ENCODE measurements around the gene EYA4. TPM values are rescaled to one million over a fixed set of nuclear protein-coding genes. Genes with fewer than 3 reads are reported as not detected.

Gene EYA4
- total and polyA plus RNA-seq, 2 donors (not counting 1 experiment from before 2014, with no cell fraction given): 4.6 to 38.0 TPM

DNA sequence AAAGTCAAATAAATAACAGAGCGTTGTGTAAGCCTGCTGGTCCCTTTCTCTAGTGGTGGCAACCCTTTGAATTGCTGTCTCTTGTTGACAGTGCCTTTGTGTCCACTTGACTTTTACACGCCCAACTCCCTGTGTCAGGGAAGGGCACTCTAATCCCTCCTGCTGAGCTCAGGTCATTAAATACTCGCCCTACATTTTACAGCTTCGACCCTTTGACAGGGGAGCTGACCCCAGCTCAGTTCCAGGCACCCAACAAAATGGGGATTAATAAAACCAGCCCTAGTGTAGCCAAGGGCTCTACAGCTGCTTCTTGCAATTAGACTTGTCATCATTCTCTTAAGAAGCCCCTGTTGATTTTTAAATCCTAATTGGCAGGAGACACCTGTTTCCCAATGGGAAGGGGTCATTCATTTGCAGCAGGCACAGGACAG is 308.2 kb downstream of the EYA4 start:
- H3K79me2 ChIP-seq (ENCODE audit: control insufficient read depth, insufficient read depth, low read length): no peaks in the 10 kb centered on the region
- DNase-seq (ENCODE audit: low read depth in 2 of 2): no peak
- H3K4me1 ChIP-seq (ENCODE audit: control insufficient read depth, extremely low read depth, insufficient read depth, low read length): peaks cover 3% of the 10 kb centered on the region
- H3K36me3 ChIP-seq (ENCODE audit: control insufficient read depth, insufficient read depth, low read length): no peaks in the 10 kb centered on the region
- no peaks in the 10 kb centered on the region for H3K9me3 ChIP-seq (ENCODE audit: control insufficient read depth, insufficient read depth, low read depth, low read length)
- no peaks in the 10 kb centered on the region for H3K27me3 ChIP-seq (ENCODE audit: control insufficient read depth, insufficient read depth, low read length)
- no peak overlapping the region for H3K9ac ChIP-seq (ENCODE audit: insufficient read depth, low read length)
- no peaks in the 10 kb centered on the region for H4K20me1 ChIP-seq (ENCODE audit: control insufficient read depth, extremely low read depth, insufficient read depth, low read length)
- no peak overlapping the region for H3K27ac ChIP-seq (ENCODE audit: insufficient read depth, low read length)
- TF ChIP-seq EZH2 (IDR thresholded peaks at IDR 0.05; ENCODE audit: low read length, missing control alignments) (no peak), CTCF (conservative IDR thresholded peaks at IDR 0.05 in 1 of 2, IDR thresholded peaks at IDR 0.05 in 1 of 2; ENCODE audit: low read depth in 1 of 2, low read length in 2 of 2) (no peak)
- H3K4me2 ChIP-seq (ENCODE audit: extremely low read depth, insufficient read depth, low read length): no peak overlapping the region
- H2AFZ ChIP-seq (ENCODE audit: low read length): no peak overlapping the region
- H3K4me3 ChIP-seq (replicated peaks in 1 of 4; ENCODE audit: control extremely low read depth in 1 of 4, insufficient read depth in 1 of 4, low read depth in 3 of 4, low read length in 4 of 4): no peak overlapping the region

DNA sequence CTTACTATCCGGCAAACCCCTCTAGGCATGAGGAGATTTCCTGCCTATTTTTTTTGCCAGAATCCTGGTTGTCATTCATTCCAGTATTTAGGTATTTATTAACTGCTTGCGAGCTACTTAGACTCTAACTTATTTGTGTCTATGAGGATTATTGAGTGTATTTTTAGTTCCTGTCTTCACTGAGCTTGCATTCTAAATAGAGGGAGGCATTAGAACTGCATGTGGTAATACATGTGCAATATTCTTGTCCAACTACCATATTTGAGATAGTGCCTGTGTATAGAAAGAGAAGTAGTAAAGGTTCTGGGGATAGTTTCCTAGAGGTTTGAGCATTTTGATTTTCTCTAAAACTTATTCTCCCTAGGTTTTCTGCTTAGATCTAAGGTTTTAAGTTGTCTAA is 308.9 kb downstream of the EYA4 start:
- no peaks in the 10 kb centered on the region for H3K9me3 ChIP-seq (ENCODE audit: control insufficient read depth, insufficient read depth, low read depth, low read length)
- no peak overlapping the region for H3K27ac ChIP-seq (ENCODE audit: insufficient read depth, low read length)
- H3K4me2 ChIP-seq (ENCODE audit: extremely low read depth, insufficient read depth, low read length): no peak overlapping the region
- peaks cover 3% of the 10 kb centered on the region for H3K4me1 ChIP-seq (ENCODE audit: control insufficient read depth, extremely low read depth, insufficient read depth, low read length)
- no peaks in the 10 kb centered on the region for H3K79me2 ChIP-seq (ENCODE audit: control insufficient read depth, insufficient read depth, low read length)
- no peaks in the 10 kb centered on the region for H4K20me1 ChIP-seq (ENCODE audit: control insufficient read depth, extremely low read depth, insufficient read depth, low read length)
- H3K36me3 ChIP-seq (ENCODE audit: control insufficient read depth, insufficient read depth, low read length): no peaks in the 10 kb centered on the region
- no peaks in the 10 kb centered on the region for H3K27me3 ChIP-seq (ENCODE audit: control insufficient read depth, insufficient read depth, low read length)
- no peak overlapping the region for H3K9ac ChIP-seq (ENCODE audit: insufficient read depth, low read length)
- H3K4me3 ChIP-seq (replicated peaks in 1 of 4; ENCODE audit: control extremely low read depth in 1 of 4, insufficient read depth in 1 of 4, low read depth in 3 of 4, low read length in 4 of 4): no peak overlapping the region
- TF ChIP-seq CTCF (conservative IDR thresholded peaks at IDR 0.05 in 1 of 2, IDR thresholded peaks at IDR 0.05 in 1 of 2; ENCODE audit: low read depth in 1 of 2, low read length in 2 of 2) (no peak), EZH2 (IDR thresholded peaks at IDR 0.05; ENCODE audit: low read length, missing control alignments) (no peak)
- no peak overlapping the region for H2AFZ ChIP-seq (ENCODE audit: low read length)
- DNase-seq (ENCODE audit: low read depth in 2 of 2): no peak

- H3K4me2 ChIP-seq (ENCODE audit: extremely low read depth, insufficient read depth, low read length): peak overlapping the region; percentile 36
- peak in 1 of 2 donors; percentile 69 for DNase-seq (ENCODE audit: low read depth in 2 of 2)
- peak overlapping the region; percentile 45 for H3K27ac ChIP-seq (ENCODE audit: insufficient read depth, low read length)
- H3K4me1 ChIP-seq (ENCODE audit: control insufficient read depth, extremely low read depth, insufficient read depth, low read length): peaks cover 3% of the 10 kb centered on the region
- TF ChIP-seq EZH2 (IDR thresholded peaks at IDR 0.05; ENCODE audit: low read length, missing control alignments) (no peak), CTCF (conservative IDR thresholded peaks at IDR 0.05 in 1 of 2, IDR thresholded peaks at IDR 0.05 in 1 of 2; ENCODE audit: low read depth in 1 of 2, low read length in 2 of 2) (peak; percentile 27 to 42)
- H3K27me3 ChIP-seq (ENCODE audit: control insufficient read depth, insufficient read depth, low read length): no peaks in the 10 kb centered on the region
- no peaks in the 10 kb centered on the region for H3K9me3 ChIP-seq (ENCODE audit: control insufficient read depth, insufficient read depth, low read depth, low read length)
- no peaks in the 10 kb centered on the region for H4K20me1 ChIP-seq (ENCODE audit: control insufficient read depth, extremely low read depth, insufficient read depth, low read length)
- H2AFZ ChIP-seq (ENCODE audit: low read length): no peak overlapping the region
- H3K79me2 ChIP-seq (ENCODE audit: control insufficient read depth, insufficient read depth, low read length): no peaks in the 10 kb centered on the region
- H3K4me3 ChIP-seq (replicated peaks in 1 of 4; ENCODE audit: control extremely low read depth in 1 of 4, insufficient read depth in 1 of 4, low read depth in 3 of 4, low read length in 4 of 4): no peak overlapping the region
- no peaks in the 10 kb centered on the region for H3K36me3 ChIP-seq (ENCODE audit: control insufficient read depth, insufficient read depth, low read length)
- H3K9ac ChIP-seq (ENCODE audit: insufficient read depth, low read length): no peak overlapping the region
Measured at GRCh38 chr6:133551436-133551835, 310.3 kb downstream of the EYA4 start.
